ENCODE results near the gene PAGR1. TPM values are rescaled to one million over a fixed set of nuclear protein-coding genes. Genes with fewer than 3 reads are reported as not detected.

Gene PAGR1
- total and polyA plus RNA-seq, 9 of the 15 experiments (the other 6 are each of a cell fraction or from before 2014, with no cell fraction given) = 1.4 to 58.2 (median 16.8) TPM

GRCh38 chr16:29804455-29805231 lies 11.3 kb upstream of the PAGR1 start (continued):
- no peak for TF ChIP-seq MBD2 (IDR thresholded peaks at IDR 0.05; ENCODE audit: borderline replicate concordance, low read depth)
- TF ChIP-seq ZBTB8A (IDR thresholded peaks at IDR 0.05; ENCODE audit: partially characterized antibody) = no peak
- TF ChIP-seq MAFF (IDR thresholded peaks at IDR 0.05; ENCODE audit: low read length) = no peak
- TF ChIP-seq HMG20B (CRISPR knock-in tag; IDR thresholded peaks at IDR 0.05) = no peak
- TF ChIP-seq FUS (optimal IDR thresholded peaks at IDR 0.05; ENCODE audit: low read depth, low read length) = no peak
- no peak for TF ChIP-seq FOS (IDR thresholded peaks at IDR 0.05; ENCODE audit: extremely low read depth, insufficient read length)
- TF ChIP-seq ZNF668 (CRISPR knock-in tag; IDR thresholded peaks at IDR 0.05) = no peak
- TF ChIP-seq ZBTB26 (CRISPR knock-in tag; IDR thresholded peaks at IDR 0.05) = no peak
- no peak for TF ChIP-seq ZNF224 (CRISPR knock-in tag; IDR thresholded peaks at IDR 0.05)
- no peak for TF ChIP-seq ZNF75A (CRISPR knock-in tag; IDR thresholded peaks at IDR 0.05)
- TF ChIP-seq ZBTB2 (IDR thresholded peaks at IDR 0.05) = no peak
- TF ChIP-seq MCM3 (IDR thresholded peaks at IDR 0.05) = no peak
- no peak for TF ChIP-seq ZNF717 (CRISPR knock-in tag; IDR thresholded peaks at IDR 0.05)
- TF ChIP-seq ZNF24 (IDR thresholded peaks at IDR 0.05) = peak; percentile 9; the same call in 1 of the 2 replicates
- peak; percentile 79; the same call in 1 of the 2 replicates for TF ChIP-seq SRSF3 (IDR thresholded peaks at IDR 0.05; ENCODE audit: insufficient read depth, low read length)
- 0 out of 2 replicates have a peak, but pooled peaks have one; percentile 21 for TF ChIP-seq THAP7 (CRISPR knock-in tag; IDR thresholded peaks at IDR 0.05)
- TF ChIP-seq ZNF239 (CRISPR knock-in tag; IDR thresholded peaks at IDR 0.05) = no peak
- no peak for TF ChIP-seq CCAR2 (IDR thresholded peaks at IDR 0.05; ENCODE audit: low read depth, low read length)

All from K562 (cell line).